Brain pericyte (primary cell): ENCODE measurements around the gene EXOC6.
"Not testable (repeated sequence)": the region's sequence is repeated elsewhere in the genome, so short reads cannot be mapped to it uniquely, and the experiment has no call there.

ENCODE experiments used
- DNase-seq: peaks from one replicate; pipeline ENCODE4 v3.0.0-alpha.2; 2012; ENCODE audit warnings: low read depth, low spot score

Gene EXOC6

GRCh38 chr10:93077860-93078337 is 229.6 kb downstream of the EXOC6 start:
- DNase-seq, result no peak

DNA sequence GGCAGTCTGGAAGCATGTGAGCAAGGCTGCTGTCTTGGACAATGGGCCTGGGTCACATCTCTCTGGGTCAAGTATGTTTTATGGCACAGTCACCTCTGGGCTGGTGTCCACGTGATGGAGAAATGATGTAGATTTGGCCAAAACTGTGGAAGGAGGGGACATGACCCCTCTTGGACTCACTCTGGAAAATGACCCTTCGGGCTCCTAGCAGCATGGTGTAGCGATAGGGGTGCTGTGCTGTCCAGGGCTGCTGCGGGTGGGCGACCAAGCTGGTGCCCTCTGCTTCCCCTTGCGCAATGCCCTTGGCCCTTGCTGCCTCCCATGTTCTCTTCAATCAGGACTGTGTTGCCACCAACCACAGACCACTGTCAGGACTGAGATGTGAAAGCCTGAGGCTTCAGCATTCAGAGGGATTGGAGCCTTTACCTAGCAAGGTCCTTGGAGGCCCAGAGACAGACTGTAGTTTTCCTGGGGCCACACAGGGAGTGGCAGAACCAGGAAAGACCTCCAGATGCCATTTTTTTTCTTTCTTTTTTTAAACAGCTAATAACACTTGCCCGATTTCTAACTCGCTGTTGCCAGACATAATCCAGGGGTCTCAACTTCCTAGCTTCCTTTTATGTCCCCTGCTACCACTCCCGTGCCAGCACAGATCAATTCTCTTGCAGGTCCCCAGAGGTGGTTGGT is 231.5 kb downstream of the EXOC6 start:
- no peak for DNase-seq

DNA sequence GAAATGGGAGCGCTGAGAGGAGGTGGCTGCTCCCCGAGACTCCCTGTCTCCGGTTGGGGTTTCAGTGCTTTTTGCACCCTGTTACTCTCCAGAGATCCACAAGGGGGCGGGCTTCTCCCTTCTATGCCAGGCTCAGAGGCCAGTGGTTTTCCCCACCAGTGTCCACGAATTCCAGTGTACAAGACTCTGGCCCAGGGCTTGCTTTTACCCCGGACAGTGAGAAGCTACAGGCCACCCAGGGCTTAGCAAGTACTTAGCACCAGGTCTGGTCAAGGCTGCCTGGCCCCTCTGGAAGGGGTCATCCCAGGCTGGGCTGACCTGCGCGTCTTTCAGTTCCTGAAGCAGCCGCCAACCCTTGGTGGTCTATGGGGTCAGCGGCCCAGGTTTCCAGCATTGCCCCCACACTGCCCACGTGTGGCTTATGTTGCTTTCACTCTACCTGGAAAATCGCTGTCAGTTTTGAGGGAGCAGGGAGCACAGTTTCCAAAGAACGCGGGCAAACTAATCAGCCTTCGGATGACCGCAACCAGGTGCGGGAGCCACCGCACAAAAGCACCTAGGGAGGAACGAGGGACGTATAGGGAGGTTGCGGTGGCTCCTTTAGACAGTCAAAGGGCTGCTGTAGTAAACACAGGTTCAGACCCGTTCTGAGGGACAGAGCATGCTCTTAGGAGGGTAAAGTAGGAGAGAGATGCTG is 232.2 kb downstream of the EXOC6 start:
- no peak for DNase-seq

DNA sequence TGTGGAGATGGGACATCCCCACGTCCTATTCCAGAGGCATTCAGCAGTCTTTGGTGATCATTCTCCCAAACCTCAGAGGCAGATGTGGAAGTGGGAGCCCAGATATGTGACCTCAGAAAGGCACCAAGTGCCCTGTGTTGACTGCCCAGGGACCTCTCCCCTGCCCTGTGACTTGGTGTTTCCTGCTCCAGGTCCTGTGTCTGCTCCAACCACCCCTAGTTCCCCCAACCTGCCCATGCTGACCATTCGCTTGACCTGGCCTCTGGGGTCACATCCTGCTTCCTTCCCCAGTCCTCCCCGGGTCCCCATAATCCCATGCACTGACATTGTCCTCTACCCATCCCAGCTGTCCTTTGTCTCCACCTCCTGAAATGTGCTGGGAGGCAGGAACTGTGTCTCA is 233.0 kb downstream of the EXOC6 start:
- no peak for DNase-seq

DNA sequence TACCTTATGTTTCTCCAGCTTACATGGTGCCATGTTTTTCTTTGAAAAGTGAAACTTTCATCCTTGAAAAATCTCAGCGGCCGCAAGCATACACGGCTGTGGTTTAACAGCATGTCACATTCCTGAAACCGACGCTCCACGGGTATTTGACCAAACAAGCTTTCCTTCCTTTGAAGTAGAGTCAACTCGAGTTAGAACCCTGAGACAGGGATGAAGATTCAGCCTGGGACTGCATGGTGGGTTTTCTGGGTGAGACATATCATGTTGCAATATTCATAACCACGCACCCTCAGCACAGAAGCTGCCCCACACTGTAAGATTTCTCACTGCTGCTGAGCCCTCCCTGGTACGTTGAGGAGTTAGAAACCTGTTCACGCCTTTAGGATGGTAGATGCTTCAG is 233.5 kb downstream of the EXOC6 start:
- peak; percentile 45 for DNase-seq

DNA sequence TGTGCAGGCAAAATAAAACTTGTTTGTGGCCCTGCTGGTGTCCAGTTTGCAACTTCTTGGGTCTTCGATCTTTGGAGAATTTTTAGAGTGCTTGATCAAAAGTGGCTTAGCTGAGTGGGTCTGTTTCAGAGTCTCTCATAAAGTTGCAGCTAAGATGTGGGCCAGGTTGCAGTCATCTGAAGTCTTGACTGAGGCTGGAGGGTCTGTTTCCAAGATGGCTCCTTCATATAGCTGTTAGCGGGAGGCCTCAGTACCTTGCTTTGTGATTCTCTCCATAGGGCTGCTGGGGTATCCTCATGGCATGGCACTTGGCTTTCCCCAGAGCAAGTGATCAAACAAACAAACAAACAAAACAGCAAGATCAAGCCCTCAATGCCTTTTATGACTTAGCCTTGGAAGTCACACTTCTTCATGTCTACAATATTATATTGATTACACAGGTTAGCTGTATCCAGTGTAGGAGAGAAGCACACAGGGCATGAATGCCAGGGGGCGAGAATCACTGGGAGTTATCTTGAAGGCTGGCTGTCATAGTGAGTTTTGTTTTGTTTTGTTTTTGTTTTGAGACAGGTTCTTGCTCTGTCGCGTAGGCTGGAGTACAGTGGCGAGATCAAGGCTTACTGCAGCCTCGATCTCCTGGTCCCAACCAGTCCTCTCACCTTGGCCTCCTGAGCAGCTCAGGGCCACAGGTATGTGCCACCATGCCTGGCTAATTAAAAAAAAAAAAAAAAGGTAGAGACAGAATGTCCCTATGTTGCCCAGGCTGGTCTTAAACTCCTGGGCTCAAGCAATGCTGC is 235.6 kb downstream of the EXOC6 start:
- DNase-seq, result no peak

GRCh38 chr10:93085272-93085859 is 237.0 kb downstream of the EXOC6 start:
- no peak for DNase-seq

DNA sequence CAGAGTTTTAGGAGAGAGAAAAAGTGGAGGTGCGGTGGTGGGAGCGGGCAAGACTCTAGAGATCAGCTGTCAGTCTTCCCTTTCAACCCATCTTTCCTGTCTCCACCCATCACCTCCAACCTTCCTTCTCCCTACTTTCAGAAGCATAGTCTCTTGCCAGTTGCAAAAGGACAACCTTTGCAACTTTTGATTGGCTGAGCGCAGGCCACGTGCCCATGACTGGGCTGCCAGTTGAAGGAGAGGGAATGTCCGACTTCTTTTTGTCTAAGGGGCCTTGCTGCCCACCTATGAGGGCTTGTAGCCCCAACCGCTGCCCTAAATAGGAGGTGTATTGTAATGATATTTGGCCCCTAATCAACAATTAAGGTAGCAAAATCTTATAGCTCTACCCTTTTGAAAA is 238.0 kb downstream of the EXOC6 start:
- DNase-seq, result no peak

DNA sequence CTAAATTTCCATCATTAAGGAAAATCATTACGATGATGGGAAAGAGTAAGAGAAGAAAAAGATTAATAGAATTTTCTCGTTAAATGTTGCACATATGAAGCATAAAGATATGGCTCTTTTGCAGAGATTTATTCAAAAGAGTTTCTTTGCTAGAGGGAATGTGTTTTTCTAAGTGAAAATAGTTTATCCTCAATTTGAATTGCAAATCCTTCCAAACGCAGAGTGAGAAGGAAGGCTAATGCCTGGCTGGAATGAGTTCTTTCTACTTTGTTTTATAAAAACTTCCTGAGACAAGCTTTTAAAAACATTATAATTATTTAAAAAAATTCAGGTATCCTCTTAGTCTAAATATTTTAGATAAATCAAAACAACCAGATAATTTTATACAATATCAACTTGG is 239.5 kb downstream of the EXOC6 start:
- DNase-seq, result no peak

- DNase-seq, result no peak
These were observed 240.1 kb downstream of the EXOC6 start for GRCh38 chr10:93088466-93088865.

DNA sequence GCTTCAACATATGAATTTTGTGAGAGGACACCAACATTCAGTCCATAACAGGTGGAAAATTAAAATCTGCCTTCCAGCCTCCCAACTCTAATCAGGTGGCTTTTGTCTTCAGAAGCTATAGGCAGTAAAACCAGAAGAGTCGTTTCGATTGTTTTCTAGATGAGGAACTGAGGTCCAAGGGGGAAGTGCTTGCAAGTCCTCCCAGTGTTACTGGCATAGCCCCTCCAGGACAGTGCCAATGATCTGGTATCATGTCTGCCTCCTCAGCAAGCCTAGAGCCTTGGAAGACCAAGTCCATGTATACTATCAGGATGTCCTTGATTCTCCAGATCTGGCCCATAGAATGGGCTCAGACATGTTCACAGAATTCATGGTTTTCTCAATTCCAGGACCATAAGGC is 242.3 kb downstream of the EXOC6 start:
- DNase-seq, result no peak

DNA sequence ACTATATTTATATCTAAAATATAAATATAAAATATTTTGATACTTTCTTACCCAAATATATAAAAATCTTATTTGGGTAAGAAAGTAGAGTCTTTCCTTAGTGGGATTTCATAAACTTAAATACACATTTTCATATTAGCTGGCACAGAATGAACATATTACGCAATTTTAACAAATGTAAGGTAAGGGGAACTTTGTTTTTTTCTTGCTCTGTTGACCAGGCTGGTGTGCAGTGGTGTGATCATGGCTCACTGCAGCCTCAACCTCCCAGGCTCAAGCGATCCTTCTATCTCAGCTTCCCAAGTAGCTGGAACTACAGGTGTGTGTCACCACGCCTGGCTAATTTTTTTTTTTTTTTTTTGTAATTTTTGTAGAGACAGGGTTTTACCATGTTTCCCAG is 243.6 kb downstream of the EXOC6 start:
- DNase-seq, result no peak

- DNase-seq, result no peak
These were observed 246.9 kb downstream of the EXOC6 start for GRCh38 chr10:93095225-93095624.

DNA sequence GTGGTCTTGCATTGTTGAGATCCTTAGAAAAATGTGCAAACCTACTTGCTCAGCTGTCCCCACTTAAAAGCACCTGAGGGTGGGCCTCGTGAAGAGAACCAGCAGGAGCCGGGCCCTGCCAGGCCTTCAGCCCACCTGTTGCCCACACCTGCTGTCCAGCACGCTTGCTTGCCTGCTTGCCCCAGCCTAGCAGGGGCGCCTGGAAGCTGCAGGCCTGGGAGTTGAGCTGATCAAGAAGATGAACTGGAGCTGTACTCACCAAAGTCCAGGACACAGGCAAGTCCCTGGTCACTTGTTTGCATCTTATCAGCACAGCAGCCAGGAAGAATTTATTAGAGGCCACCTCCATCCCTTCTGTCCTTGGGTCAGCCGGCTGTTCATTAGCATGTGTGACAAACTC is 248.6 kb downstream of the EXOC6 start:
- no peak for DNase-seq

DNA sequence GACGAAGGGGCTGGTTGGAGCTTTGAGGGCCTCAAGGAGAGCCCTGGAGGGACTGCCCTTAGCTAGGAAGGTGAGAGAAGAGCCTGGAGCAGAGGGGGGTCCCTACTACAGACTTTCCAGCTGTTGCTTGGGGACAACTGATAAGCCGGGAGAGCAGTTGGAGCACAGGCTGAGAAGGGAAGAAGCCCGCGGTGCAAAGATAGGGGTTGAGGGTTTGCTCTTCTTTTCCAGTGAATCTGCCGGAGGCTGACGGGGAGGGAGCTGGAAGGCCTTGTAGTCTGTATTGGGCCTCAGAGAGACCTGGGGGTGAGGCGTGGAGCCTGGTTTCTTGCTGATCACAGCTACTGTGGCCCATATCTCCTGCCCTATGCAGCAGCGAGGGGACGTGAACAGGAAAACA is 249.1 kb downstream of the EXOC6 start:
- no peak for DNase-seq

DNA sequence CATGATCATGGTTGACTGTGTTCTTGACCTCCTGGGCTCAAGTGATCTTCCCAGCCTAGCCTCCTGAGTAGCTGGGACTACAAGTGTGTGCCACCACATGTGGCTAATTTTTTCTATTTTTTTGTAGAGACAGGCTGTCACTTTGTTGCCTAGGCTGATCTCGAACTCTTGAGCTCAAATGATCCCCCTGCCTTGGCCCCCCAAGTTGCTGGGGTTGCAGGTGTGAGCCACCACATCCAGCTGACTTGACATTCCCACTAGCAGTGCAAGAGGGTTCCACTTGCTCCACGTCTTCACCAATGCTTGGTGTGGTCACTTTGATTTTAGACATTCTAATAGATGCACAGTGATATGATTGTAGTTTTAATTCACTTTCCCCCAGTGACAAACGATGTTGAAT is 250.5 kb downstream of the EXOC6 start:
- no peak for DNase-seq

DNA sequence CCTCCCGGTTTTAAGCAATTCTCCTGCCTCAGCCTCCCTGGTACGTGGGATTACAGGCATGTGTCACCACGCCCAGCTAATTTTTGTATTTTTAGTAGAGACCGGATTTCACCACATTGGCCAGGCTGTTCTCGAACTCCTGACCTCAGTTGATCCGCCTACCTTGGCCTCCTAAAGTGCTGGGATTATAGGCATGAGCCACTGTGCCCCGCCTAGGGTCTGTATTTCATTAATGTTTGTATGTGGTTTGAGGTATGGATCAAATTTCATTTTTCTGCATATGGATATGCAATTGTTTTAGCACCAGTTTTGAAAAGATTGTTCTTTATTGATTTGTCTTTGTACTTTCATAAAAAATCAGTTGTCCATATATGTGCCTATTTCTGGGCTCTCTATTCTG is 251.3 kb downstream of the EXOC6 start:
- DNase-seq, result no peak

GRCh38 chr10:93101148-93101547 is 252.8 kb downstream of the EXOC6 start:
- not testable (repeated sequence) for DNase-seq

- no peak for DNase-seq
These were observed 255.6 kb downstream of the EXOC6 start for GRCh38 chr10:93103953-93104352.

DNA sequence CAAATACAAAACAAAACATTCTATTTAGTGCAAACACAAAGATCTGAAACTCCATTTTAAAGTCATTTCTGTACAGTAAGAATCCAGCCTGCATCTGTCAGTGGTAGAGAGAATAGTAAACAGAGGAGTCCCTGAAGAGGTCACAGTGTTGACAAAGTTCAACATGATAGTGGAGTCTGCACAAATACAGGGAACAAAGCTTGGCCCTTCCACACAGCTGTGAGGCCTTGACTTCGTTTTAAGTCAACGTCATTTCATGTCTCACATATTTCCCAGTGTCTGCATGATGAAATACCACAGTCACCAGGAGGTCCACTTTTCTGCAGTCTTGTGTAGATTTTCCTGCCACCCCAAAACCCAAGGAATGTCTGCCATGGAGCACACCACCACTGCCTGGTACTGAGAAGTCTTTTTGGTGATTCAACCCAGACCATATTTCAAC is 258.3 kb downstream of the EXOC6 start:
- DNase-seq, result no peak
